Omental fat pad (tissue), 4 donors: ENCODE data around the gene SOAT2. TPM values are rescaled to one million over a fixed set of nuclear protein-coding genes. Genes with fewer than 3 reads are reported as not detected.
A peak's percentile ranks its signal among the peaks of the same experiment; 100 is the strongest.

Experiments
- ATAC-seq: fragments of 150-250 bp; one replicate; pipeline ENCODE4 v1.9.1; 2016; ENCODE audit warnings: mild to moderate bottlenecking, moderate library complexity; ENCODE audit not compliant: low FRiP score
- DNase-seq: peaks from one replicate; pipeline ENCODE4 v3.0.0-alpha.2; 2019; ENCODE audit warnings: low spot score
- CTCF ChIP-seq, 3 donors: fragments of 450-650 bp; IDR thresholded peaks; one replicate each; pipeline ENCODE4 v1.5.1; 2016 to 2017; ENCODE audit warnings: antibody characterized with exemption in 3 of 3, mild to moderate bottlenecking in 3 of 3, moderate library complexity in 2 of 3
- total RNA-seq, 4 donors: library from RNA; depleted of rRNA; stranded (reverse); fragments of >200 nt; gene quantifications; one replicate each; pipeline ENCODE4 v1.1.0, GENCODE V29; 2016

SOAT2 gene
- total RNA-seq, 4 donors from 2014 or later, result not detected

- ATAC-seq, result no peak
- no peak for TF ChIP-seq CTCF (IDR thresholded peaks at IDR 0.05)
- no peak for DNase-seq
Measured at GRCh38 chr12:53145383-53146260, 42.3 kb downstream of the SOAT2 start.

GRCh38 chr12:53147181-53147580 lies 43.9 kb downstream of the SOAT2 start:
- TF ChIP-seq CTCF (IDR thresholded peaks at IDR 0.05), result no peak
- DNase-seq (no peak), ATAC-seq (no peak)

GRCh38 chr12:53147653-53148052 lies 44.4 kb downstream of the SOAT2 start:
- TF ChIP-seq CTCF (IDR thresholded peaks at IDR 0.05), result no peak
- no peak for ATAC-seq
- no peak for DNase-seq

- no peak for ATAC-seq
Measured at GRCh38 chr12:53151039-53151438, 47.8 kb downstream of the SOAT2 start.

GRCh38 chr12:53152390-53152789 lies 49.1 kb downstream of the SOAT2 start:
- no peak for TF ChIP-seq CTCF (IDR thresholded peaks at IDR 0.05)
- ATAC-seq (no peak), DNase-seq (no peak)

More at GRCh38 chr12:53151039-53151438, 47.8 kb downstream of the SOAT2 start:
- TF ChIP-seq CTCF (IDR thresholded peaks at IDR 0.05), result no peak
- DNase-seq, result no peak

- TF ChIP-seq CTCF (IDR thresholded peaks at IDR 0.05), result peak in 1 of 3 donors; percentile 94
- DNase-seq, result peak; percentile 93
- peak; percentile 80 for ATAC-seq
Measured at GRCh38 chr12:53159195-53159839, 56.0 kb downstream of the SOAT2 start.
